ENCODE results near the gene MUC5B.

Gene MUC5B

GRCh38 chr11:1177771-1178090 is 45.1 kb upstream of the MUC5B start:
- DNase-seq (ENCODE audit: low read depth) = no peak

GRCh38 chr11:1178201-1178885 is 44.5 kb upstream of the MUC5B start:
- no peak for TF ChIP-seq CTCF (IDR thresholded peaks at IDR 0.05; ENCODE audit: low read length, missing control alignments)
- H3K4me3 ChIP-seq (replicated peaks; ENCODE audit: low read depth, low read length) = no peak overlapping the region
- DNase-seq (ENCODE audit: low read depth) = no peak

More at GRCh38 chr11:1177771-1178090, 45.1 kb upstream of the MUC5B start:
- no peak for TF ChIP-seq CTCF (IDR thresholded peaks at IDR 0.05; ENCODE audit: low read length, missing control alignments)
- no peak overlapping the region for H3K4me3 ChIP-seq (replicated peaks; ENCODE audit: low read depth, low read length)

- no peak overlapping the region for H3K4me3 ChIP-seq (replicated peaks; ENCODE audit: low read depth, low read length)
- TF ChIP-seq CTCF (IDR thresholded peaks at IDR 0.05; ENCODE audit: low read length, missing control alignments) = no peak
- DNase-seq (ENCODE audit: low read depth) = no peak
These were observed 44.0 kb upstream of the MUC5B start for GRCh38 chr11:1178906-1179305.

GRCh38 chr11:1179641-1180040 is 43.2 kb upstream of the MUC5B start:
- no peak overlapping the region for H3K4me3 ChIP-seq (replicated peaks; ENCODE audit: low read depth, low read length)
- DNase-seq (ENCODE audit: low read depth) = no peak

GRCh38 chr11:1180171-1180570 is 42.7 kb upstream of the MUC5B start:
- DNase-seq (ENCODE audit: low read depth) = no peak
- H3K4me3 ChIP-seq (replicated peaks; ENCODE audit: low read depth, low read length) = no peak overlapping the region
- no peak for TF ChIP-seq CTCF (IDR thresholded peaks at IDR 0.05; ENCODE audit: low read length, missing control alignments)

More at GRCh38 chr11:1179641-1180040, 43.2 kb upstream of the MUC5B start:
- TF ChIP-seq CTCF (IDR thresholded peaks at IDR 0.05; ENCODE audit: low read length, missing control alignments) = no peak

- no peak for DNase-seq (ENCODE audit: low read depth)
- H3K4me3 ChIP-seq (replicated peaks; ENCODE audit: low read depth, low read length) = no peak overlapping the region
- no peak for TF ChIP-seq CTCF (IDR thresholded peaks at IDR 0.05; ENCODE audit: low read length, missing control alignments)
These were observed 41.9 kb upstream of the MUC5B start for GRCh38 chr11:1180947-1181391.

GRCh38 chr11:1181420-1181819 is 41.4 kb upstream of the MUC5B start:
- H3K4me3 ChIP-seq (replicated peaks; ENCODE audit: low read depth, low read length) = no peak overlapping the region
- no peak for TF ChIP-seq CTCF (IDR thresholded peaks at IDR 0.05; ENCODE audit: low read length, missing control alignments)
- no peak for DNase-seq (ENCODE audit: low read depth)

Data from fibroblast of pulmonary artery (primary cell).